ENCODE results near the gene NTRK2. TPM values are rescaled to one million over a fixed set of nuclear protein-coding genes. Genes with fewer than 3 reads are reported as not detected.

NTRK2 gene
- total RNA-seq, 1 experiment from 2014 or later, result not detected

DNA sequence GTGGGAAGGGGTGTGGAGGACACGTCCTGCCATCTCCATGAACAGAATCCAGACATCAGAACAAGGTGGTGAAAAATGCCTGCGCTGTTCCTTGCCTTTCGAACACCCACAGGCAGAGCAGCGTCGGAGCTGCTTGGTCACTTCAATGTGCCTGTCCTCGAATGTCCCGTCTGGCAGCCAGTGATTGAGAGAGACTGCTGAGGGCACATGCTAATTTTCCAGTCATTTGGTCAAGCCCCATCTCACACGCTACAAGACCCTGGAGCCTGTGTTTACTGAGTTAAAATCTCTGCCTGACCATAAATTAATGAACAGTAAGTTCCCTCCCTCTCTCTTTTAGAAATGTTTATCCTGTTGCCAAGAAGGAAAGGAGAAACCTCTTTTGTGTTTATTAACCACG, 149.3 kb downstream of the NTRK2 start:
- no peak for DNase-seq (ENCODE audit: low spot score)

DNA sequence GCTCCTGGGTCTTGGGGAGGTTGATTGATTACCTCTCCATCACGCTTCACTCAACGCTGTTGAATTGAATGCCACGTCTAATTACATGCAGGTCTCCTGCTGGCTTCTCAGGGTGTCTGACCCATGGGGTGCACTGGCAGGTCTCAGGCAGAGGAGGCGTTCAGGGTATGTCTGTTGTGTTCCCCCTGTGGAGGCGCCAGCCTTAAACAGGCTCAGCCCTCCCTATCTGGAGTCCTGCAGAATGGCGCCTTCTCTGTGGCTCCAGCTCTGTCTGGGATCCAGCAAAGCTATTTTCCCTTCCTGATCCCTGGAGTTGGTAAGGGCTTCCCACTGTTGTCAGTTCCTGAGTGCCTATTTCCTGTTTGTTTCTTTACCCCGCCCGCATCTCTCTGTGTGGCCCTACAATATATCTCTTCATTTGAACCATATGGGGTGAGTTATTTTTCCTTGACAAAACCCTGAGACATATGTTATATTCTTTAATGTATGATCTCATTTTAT, 150.0 kb downstream of the NTRK2 start:
- no peak for DNase-seq (ENCODE audit: low spot score)

DNA sequence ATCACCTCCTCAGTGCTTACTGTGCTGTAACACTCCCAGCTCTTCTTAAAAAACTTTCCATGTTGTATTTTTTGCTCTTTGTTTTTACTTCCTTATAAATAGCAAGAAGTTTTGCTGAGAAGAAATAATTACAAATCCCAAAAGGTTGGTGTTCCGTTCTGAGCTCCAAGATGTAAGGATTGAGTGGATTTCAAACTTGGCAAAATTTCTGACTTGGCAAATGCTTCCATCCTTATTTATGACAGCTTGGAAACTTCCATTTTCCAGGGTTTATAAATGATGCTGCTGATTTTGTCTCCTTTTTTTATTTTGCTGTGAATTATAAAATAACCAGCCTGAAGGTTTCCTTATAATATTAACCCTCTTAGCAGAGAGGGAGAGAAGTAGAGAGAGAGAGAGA, 151.9 kb downstream of the NTRK2 start:
- DNase-seq (ENCODE audit: low spot score), result no peak

DNA sequence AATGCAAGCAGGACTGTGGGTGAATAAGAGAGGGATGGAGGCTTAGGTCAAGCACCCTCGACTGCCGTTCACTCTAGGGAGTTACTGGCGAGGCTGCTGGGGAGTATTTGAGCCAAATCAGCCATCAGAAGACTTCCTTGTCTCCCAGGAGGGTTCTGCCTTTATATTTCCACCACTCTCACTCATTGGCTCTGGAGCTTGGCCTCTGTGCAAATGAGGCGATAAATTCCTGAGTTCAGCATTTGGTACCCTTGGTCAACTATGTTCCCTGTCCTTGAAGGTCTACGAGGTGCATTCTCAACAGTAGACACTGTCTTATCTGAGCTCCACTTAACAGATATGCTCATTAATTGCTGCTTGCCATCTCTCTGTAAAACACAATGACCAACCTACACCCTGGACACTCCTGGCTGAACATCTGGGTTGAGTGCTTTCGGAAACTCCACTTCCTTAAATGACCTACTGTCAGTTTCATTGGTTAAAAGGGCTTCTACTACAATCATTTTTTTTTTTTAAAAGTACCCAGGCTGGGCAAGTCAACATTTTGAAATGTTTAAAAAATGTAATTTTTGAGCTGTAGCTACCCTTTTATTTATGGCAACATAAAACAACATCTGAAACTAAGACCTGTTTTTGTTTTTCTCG, 153.2 kb downstream of the NTRK2 start:
- no peak for DNase-seq (ENCODE audit: low spot score)

- no peak for DNase-seq (ENCODE audit: low spot score)
Observed at GRCh38 chr9:84823421-84824271, 154.1 kb downstream of the NTRK2 start.

- no peak for DNase-seq (ENCODE audit: low spot score)
Observed at GRCh38 chr9:84827216-84827765, 157.8 kb downstream of the NTRK2 start.

GRCh38 chr9:84828046-84828445, 158.5 kb downstream of the NTRK2 start:
- no peak for DNase-seq (ENCODE audit: low spot score)

DNA sequence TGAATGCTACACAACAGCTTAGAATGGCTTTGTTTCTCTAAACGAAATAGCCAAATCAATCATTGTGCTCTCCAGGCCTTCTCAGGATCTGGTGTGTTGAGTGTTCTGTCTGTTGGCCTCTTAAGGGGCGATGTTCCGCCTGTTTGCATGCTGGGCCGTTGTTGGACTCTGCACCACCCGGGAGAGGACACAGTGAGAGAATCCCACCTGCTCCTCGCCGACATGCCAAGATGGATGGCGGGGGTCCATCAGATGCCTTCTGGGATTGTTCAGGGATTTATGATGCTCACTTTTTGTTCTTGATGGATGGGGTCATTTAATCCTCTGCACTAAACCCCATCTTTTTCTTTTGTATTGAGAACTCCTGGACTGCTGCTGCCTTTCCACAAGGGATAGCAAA, 159.9 kb downstream of the NTRK2 start:
- DNase-seq (ENCODE audit: low spot score), result no peak

GRCh38 chr9:84829997-84830696, 160.6 kb downstream of the NTRK2 start:
- DNase-seq (ENCODE audit: low spot score), result no peak

- DNase-seq (ENCODE audit: low spot score), result no peak
Observed at GRCh38 chr9:84831377-84831776, 161.8 kb downstream of the NTRK2 start.

DNA sequence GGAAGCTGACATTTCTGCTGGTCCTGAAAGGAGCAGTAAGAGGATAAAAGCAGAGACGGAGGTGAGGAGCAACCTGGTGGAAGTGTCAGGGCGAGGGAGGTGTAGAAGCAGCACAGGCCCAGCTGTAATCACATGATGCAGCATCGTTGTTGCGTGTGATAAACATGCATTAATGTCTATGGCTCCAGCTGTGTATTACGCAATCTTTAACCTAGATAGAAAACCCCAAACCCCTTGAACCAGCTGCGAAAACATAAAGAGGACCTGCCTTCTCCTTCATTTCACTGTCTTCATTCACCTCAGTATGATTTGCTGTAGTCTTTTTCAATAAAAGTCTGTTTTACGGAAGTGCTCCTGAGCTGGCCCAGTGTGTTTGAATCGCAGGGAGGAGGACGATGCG, 162.9 kb downstream of the NTRK2 start:
- DNase-seq (ENCODE audit: low spot score), result no peak

DNA sequence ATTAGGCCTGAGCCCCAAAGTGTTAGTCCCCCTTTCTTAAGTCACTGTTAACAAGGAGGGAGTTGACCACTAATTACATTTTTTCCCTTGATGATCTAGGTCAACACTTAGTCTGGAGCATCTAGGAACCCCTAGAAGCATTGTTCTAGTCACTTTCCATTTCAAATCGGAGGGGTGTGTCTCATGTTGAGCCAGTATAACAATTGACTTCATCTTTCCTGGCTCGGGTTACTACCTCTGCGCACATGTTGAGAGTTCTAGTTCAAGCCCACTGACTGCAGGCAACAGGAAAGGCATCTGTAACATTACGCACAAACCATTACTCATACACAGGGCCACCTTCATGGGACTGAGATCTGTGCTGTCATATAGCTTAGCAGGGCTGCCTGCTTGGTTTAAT, 164.9 kb downstream of the NTRK2 start:
- DNase-seq (ENCODE audit: low spot score), result no peak

GRCh38 chr9:84835745-84836144, 166.2 kb downstream of the NTRK2 start:
- no peak for DNase-seq (ENCODE audit: low spot score)

GRCh38 chr9:84838879-84839278, 169.3 kb downstream of the NTRK2 start:
- DNase-seq (ENCODE audit: low spot score), result no peak

GRCh38 chr9:84839541-84839940, 170.0 kb downstream of the NTRK2 start:
- no peak for DNase-seq (ENCODE audit: low spot score)

DNA sequence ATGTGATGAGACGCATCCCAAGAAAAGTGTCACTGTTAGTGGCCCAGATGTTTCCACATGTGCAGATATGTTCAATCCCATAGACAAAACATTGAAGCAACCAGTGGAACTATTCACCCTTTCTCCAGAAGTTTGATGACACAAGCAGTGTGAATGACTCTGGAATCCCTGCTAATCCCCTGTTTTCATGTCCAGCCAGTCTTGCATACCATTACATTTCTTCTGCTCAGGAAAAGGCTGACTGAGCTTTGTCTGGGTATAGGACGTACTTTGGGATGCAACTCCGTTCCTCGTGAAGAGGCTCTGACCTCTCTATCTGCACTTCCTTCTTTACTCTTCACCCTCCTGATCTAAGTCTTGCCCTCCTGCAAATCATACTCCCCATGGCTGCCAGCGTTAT, 172.4 kb downstream of the NTRK2 start:
- DNase-seq (ENCODE audit: low spot score), result no peak

- no peak for DNase-seq (ENCODE audit: low spot score)
Observed at GRCh38 chr9:84843175-84843824, 173.8 kb downstream of the NTRK2 start.

DNA sequence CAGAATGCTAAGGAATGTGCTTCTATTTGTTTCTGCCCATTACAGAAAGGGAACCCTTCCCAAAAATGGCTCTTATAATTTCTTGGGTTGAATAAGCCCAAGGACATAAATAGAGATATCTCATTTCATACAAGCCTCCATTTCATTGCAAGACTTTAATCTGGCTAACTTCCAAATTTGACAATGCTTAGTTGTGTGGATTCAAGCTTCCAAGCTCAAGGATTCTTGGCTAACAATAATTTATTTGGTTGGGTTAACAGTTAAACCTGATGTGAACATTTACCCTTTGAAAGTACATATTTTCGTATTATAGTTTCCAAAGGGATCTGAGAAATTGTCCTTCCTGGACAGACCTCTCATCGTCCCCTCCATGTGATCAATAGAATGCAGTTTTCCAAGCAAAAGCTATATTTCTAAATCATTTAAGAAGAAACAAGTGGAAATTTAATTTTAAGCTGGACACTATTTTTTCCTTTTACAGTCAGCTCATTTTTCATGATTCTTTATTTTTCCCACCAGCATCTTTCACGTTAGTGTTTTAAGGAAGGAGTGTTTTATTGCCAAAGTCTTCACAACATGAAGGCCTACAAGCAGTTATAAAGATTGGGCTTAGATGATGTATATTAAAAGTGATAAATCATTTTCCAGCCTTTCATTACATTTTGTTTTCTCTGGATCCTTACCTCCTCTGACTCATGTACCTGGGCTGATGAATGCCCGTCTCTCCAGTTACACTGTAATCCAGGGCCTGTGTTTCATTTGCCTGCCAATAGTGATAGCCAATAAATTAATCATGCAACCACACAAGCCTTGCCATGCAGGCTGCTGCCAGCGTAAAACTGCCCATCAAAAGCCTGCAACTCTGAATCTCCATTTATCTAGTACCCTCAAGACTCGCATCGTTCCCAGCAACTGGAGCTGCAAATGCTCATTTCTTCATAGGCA, 176.7 kb downstream of the NTRK2 start:
- no peak for DNase-seq (ENCODE audit: low spot score)

DNA sequence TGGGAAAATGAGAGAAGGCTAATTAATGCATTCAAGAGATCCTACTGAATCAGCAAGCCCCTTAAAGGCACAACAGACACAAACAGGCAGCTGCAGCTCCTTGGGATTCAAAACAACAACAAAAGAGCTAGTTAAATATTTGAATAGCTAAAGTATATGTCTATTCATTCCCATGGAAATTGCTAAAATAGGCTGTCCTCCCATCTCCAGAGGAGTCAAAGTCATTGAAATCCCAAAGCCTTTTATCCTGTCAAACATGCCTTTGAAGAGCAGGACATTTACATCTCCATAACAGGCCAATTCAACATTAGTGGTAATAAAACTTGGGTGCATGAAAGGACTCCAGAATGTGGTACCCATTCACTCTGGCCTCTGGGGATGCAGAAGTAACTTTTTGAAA, 177.4 kb downstream of the NTRK2 start:
- DNase-seq (ENCODE audit: low spot score), result no peak

- no peak for DNase-seq (ENCODE audit: low spot score)
Observed at GRCh38 chr9:84849049-84849448, 179.5 kb downstream of the NTRK2 start.
